ENCODE results near the gene PPP1R7.

PPP1R7 gene

DNA sequence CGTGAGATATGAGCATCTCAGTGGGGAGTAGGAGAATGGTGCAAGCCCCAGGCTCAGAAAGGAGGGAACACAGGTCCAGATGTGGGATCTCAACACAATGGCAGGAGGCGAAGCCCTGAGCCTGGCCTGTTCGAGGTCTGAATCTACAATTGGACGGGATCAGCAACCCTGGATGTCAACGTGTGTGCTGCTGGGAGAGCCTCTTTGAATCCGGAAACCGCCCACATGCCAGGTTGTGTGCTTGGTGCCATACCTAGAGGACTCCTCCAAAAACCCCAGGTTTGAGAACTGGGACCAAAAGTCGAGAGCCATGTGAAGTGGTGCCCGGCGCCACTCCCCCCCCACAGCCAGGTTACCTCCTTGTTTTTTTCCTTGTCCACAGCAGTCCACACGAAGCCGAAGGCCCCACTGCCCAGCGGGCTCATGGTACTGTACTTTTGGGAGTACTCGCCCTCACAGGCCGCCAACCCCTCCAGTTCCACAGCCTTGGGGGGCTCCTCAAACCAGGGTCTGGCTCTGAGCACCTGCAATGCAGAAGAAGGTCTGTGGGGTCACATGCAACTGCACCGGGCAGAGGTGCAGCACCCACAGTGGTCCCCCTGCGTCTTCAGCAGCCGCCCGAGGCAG, 27.8 kb upstream of the PPP1R7 start:
- no peak for DNase-seq

- DNase-seq, result peak; percentile 45
Observed at GRCh38 chr2:241123816-241124536, 26.3 kb upstream of the PPP1R7 start.

DNA sequence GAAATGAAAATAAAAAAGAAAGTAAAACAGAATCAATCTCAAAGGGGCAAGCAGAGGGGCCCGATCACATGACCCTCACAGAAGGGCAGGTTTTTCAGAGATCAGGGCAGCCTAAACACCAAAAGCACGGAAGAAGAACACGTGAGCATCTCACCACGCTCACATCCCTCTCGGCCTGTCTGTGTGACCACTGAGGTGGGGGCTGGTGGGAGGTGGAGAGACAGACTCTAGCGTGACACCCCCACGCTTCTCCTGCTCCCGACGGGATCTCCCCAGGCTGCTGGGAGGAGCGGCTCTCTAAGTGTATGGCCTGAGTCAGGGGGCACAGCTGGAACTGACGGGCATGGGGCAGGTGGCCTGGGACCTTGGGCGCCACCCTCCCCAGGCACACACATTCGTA, 24.6 kb upstream of the PPP1R7 start:
- DNase-seq, result no peak

DNA sequence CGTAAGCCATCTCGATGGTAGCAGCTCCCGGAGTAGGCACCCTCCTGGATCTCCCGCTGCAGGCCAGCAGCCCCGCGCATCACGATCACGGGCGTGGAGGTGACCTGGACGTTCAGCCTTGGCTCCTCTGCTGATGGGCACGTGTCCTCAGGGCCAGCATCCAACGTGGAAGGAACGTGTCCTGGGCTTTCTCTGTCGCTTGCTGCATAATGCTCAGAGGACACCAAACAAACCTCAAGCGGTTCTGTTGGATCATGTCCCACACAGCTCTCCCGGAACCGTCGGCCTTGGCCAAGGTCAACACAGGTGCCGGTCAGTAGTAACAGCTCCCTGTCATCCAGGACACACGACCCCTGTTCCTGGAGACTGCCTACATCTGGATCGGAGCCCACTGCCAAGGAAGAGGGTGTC, 24.1 kb upstream of the PPP1R7 start:
- DNase-seq, result no peak

DNA sequence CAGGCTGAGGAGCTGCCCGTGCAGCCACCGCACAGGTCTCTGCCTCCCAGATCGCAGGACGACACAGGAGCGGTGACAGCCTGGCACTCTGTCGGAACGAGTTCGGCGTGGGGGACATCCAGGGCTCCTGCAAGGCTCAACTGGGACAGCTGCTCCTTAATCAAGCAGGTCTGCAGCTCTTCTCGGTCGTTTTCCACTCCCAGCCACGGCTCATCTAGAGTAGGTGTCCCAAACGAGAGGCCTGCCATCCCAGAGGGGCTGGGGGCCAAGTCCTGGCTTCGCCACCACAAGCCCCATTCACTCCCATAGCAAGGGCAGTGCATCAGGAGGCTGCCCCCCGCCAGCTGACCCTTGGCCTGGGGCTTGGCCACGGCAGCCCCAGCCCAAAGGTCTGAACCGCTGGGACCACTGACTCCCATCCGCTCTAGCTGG, 23.5 kb upstream of the PPP1R7 start:
- no peak for DNase-seq

DNA sequence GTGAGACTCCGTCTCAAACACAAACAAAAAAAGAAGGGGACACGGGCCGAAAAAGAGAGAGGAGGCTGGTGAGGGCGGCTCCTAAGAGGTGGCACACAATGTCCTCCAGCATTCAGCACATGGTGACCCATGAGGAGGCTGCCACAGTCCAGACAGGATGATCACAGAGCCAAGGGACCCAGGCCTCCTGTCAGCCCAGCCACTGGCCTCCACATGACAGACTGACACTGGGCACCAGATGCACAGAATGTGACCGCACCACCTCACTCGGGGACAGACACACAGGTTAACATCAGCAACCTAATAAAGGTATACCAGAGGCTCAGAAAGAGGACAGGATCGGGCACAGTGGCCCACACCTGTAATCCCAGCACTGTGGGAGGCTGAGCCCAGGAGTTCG, 22.0 kb upstream of the PPP1R7 start:
- no peak for DNase-seq

GRCh38 chr2:241129086-241129871, 21.0 kb upstream of the PPP1R7 start:
- no peak for DNase-seq

- DNase-seq, result no peak
Observed at GRCh38 chr2:241130316-241130715, 20.0 kb upstream of the PPP1R7 start.

DNA sequence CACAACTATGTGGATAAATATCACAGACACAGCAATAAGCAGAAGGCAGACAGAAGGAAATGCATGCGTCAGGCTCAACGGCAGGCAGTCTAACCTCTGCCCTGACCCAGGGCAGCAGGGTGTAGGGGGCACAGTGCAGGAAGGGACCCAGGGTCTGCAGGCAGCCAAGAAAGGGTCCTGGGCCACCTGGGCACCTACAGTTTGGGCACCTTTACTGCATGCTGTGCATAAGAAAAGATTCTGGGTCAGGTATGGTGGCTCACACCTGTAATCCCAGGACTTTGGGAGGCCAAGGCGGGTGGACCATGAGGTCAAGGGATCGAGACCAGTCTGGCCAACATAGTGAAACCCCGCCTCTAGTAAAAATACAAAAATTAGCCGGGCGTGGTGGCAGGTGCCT, 18.7 kb upstream of the PPP1R7 start:
- DNase-seq, result no peak

GRCh38 chr2:241132538-241133435, 17.5 kb upstream of the PPP1R7 start:
- no peak for DNase-seq

- no peak for DNase-seq
Observed at GRCh38 chr2:241133436-241133820, 16.8 kb upstream of the PPP1R7 start.

- DNase-seq, result no peak
Observed at GRCh38 chr2:241134711-241135110, 15.6 kb upstream of the PPP1R7 start.

DNA sequence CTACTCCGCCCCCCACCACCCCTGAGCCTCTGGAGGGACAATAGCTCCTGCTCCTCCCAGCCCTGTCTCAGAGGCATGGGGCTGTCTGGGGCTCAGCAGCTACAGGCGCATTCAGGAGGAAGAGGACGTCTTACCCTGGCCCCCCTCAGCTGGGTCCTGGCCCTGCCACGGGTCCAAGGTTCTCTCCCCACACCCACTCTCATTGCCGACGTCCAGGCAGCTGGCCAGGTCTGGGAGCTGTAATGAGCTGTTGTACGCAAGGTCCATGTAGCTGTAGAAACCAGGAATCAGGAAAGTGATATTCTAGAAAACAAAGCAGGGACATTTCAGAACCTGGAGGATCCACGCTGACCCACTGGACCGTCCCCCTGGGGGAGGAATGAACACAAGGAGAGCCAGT, 14.5 kb upstream of the PPP1R7 start:
- DNase-seq, result no peak

- no peak for DNase-seq
Observed at GRCh38 chr2:241136191-241136590, 14.1 kb upstream of the PPP1R7 start.

DNA sequence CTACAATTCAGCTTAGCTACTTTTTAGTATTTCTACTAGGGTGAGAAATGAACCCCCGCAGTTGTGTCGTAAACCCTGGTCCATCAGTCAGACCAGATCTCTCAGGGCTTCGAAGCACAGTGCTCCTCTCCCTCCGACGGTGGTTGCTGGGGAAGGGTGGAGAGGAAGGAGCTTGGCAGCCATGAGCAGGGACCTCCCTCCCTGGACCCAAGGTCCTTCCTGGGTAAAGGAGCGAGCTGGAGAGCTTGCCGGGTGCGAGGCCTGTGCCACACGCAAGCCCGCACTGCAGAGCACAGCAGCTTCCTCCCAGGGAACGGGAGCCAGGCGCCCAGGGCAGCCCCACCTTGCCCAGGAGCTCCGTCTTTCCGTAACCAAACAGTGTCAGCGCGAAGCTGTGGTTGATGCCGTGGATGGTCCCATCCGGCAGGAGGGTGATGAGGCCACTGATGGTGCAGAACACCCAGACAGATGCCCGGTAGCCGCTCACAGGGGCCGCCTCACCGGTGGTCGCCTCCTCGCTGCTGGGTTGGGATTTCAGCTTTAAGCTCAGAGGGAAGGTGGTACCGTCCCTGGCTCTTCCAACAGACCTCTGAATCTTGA, 13.5 kb upstream of the PPP1R7 start:
- DNase-seq, result no peak

DNA sequence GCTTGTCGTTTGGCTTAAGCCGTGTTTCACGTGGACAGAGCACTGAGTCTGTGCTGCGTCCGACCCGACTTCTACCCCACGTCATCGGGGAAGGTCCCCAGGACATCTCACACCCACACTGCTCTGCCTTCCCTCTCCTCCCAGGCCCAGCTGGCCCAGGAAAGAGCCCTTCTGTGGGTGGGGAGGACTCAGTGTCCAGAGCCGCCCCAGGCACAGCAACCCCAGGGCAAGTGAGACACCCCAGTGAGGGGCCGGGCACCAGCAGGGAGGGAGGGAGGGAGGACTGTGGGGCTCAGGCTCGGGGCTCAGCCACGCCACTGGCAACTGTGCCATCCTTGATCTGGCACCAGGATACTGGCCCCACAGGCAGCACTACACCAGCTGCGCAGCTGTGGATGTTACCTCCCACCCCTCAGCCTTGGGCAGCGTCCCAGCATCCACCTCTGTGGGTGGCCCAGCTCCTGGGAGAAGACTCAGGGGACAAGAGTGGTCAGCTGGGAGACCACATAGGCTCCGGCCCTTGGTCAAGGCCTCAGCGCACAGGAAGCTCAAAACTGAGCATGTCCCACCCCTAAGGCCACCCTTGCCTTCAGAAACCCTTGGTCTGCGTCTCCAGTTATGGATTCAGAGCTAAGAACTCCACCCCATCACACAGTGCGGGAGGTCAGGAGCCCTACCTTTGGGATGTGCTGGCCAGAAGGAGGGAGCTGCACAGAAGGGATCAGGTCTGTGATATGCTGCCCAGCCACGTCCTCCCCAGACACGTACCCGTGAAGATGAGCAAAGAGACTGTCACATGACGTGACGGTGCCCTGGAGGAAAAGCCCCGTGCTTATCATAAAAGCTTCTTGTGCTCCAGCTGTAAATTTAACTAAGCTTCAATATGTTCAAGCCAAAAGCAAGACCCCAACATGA, 12.7 kb upstream of the PPP1R7 start:
- no peak for DNase-seq

GRCh38 chr2:241138471-241138870, 11.8 kb upstream of the PPP1R7 start:
- no peak for DNase-seq

GRCh38 chr2:241139531-241140444, 10.5 kb upstream of the PPP1R7 start:
- DNase-seq, result no peak

DNA sequence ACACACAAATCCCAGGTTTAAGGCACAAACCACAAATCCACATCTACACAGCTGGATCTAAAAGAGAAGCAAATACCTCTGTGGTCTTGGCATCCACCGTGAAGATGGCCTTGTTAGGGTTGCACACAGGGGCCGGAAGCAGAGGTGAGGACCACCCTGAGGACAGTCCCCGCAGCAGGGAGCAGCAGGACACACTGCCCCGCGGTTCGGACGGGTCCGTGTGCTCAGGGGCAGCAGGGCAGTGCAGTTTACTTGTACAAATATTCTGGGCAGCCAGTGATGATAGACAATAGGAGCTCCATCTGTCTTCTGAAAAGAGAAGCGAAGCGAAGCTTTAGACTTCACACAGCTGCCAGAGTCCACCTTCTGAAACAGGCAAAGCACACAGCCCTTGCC, 9.8 kb upstream of the PPP1R7 start:
- DNase-seq, result no peak

- no peak for DNase-seq
Observed at GRCh38 chr2:241141214-241141770, 9.0 kb upstream of the PPP1R7 start.
